Astrocyte (in vitro differentiated cells and primary cell): Measurements from ENCODE around the gene MYO1B. TPM values are rescaled to one million over a fixed set of nuclear protein-coding genes. Genes with fewer than 3 reads are reported as not detected.

ENCODE experiments used
- DNase-seq: peaks from one replicate; pipeline ENCODE4 v3.0.0-alpha.2; 2010; ENCODE audit warnings: low read depth
- FAIRE-seq: peaks from 2 replicates; lab custom pipeline; 2011; peaks lifted over from hg19 to GRCh38; lab: Jason Lieb, UNC
- H2AFZ ChIP-seq: 2 replicates; pipeline ENCODE4 v1.6.0; 2012; ENCODE audit warnings: low read depth, low read length, inconsistent platforms
- H3K27ac ChIP-seq: 2 replicates; pipeline ENCODE4 v1.5.1; 2011; ENCODE audit warnings: low read depth, low read length, inconsistent platforms
- H3K27me3 ChIP-seq: 2 replicates; pipeline ENCODE4 v1.6.0; 2011; ENCODE audit warnings: low read length, inconsistent platforms; ENCODE audit not compliant: insufficient read depth
- H3K36me3 ChIP-seq: 2 replicates; pipeline ENCODE4 v1.5.1; 2011; ENCODE audit warnings: low read length, inconsistent platforms; ENCODE audit not compliant: insufficient read depth
- H3K4me1 ChIP-seq: 2 replicates; pipeline ENCODE4 v1.5.1; 2011; ENCODE audit warnings: low read length, inconsistent platforms; ENCODE audit not compliant: insufficient read depth
- H3K4me2 ChIP-seq: 2 replicates; pipeline ENCODE4 v1.6.0; 2012; ENCODE audit warnings: low read length, inconsistent platforms
- H3K4me3 ChIP-seq: 2 replicates; pipeline ENCODE4 v1.5.1; 2011; ENCODE audit warnings: low read depth, mild to moderate bottlenecking, low read length, inconsistent platforms; ENCODE audit not compliant: insufficient read depth
- H3K79me2 ChIP-seq: 2 replicates; pipeline ENCODE4 v1.6.0; 2012; ENCODE audit warnings: mild to moderate bottlenecking, low read length, inconsistent platforms; ENCODE audit not compliant: insufficient read depth
- H3K9ac ChIP-seq: 2 replicates; pipeline ENCODE4 v1.6.0; 2012; ENCODE audit warnings: mild to moderate bottlenecking, low read length, inconsistent platforms
- H3K9me3 ChIP-seq: 2 replicates; pipeline ENCODE4 v1.5.1; 2012; ENCODE audit warnings: low read depth, mild to moderate bottlenecking, low read length, inconsistent platforms; ENCODE audit not compliant: insufficient read depth
- H4K20me1 ChIP-seq: 2 replicates; pipeline ENCODE4 v1.6.0; 2012; ENCODE audit warnings: low read length, inconsistent platforms; ENCODE audit not compliant: insufficient read depth
- H3K27ac Mint-ChIP-seq: one replicate; pipeline ENCODE4 v1.8.0; 2021; ENCODE audit warnings: mild to moderate bottlenecking, mixed read lengths; ENCODE audit not compliant: unreplicated experiment
- H3K27me3 Mint-ChIP-seq: one replicate; pipeline ENCODE4 v1.8.0; 2021; ENCODE audit warnings: low read depth, mixed read lengths; ENCODE audit not compliant: unreplicated experiment
- H3K36me3 Mint-ChIP-seq: one replicate; pipeline ENCODE4 v1.8.0; 2021; ENCODE audit warnings: low read depth, mixed read lengths; ENCODE audit not compliant: unreplicated experiment
- H3K4me1 Mint-ChIP-seq: one replicate; pipeline ENCODE4 v1.8.0; 2021; ENCODE audit warnings: low read depth, mixed read lengths; ENCODE audit not compliant: unreplicated experiment
- H3K4me3 Mint-ChIP-seq: one replicate; pipeline ENCODE4 v1.8.0; 2021; ENCODE audit warnings: mild to moderate bottlenecking, moderate library complexity, mixed read lengths; ENCODE audit not compliant: unreplicated experiment
- H3K9me3 Mint-ChIP-seq: one replicate; pipeline ENCODE4 v1.8.0; 2021; ENCODE audit warnings: mild to moderate bottlenecking, mixed read lengths; ENCODE audit not compliant: unreplicated experiment
- EZH2 ChIP-seq: IDR thresholded peaks from 2 replicates; pipeline ENCODE4 v1.6.1; 2012; ENCODE audit warnings: mild to moderate bottlenecking, low read length, inconsistent platforms; ENCODE audit not compliant: insufficient read depth
- total RNA-seq: library from RNA; stranded (reverse); gene quantifications from 2 replicates; pipeline ENCODE4 v1.2.1, GENCODE V29; 2021
- TF ChIP-seq, protein P1 (sequence below): IDR thresholded peaks from 2 replicates; pipeline ENCODE4 v1.5.1; 2011; ENCODE audit warnings: low read depth, mild to moderate bottlenecking, inconsistent platforms, low read length, moderate library complexity; ENCODE audit not compliant: insufficient read depth

Gene MYO1B
- total RNA-seq, 1 donor from 2014 or later: 95.7 TPM

DNA sequence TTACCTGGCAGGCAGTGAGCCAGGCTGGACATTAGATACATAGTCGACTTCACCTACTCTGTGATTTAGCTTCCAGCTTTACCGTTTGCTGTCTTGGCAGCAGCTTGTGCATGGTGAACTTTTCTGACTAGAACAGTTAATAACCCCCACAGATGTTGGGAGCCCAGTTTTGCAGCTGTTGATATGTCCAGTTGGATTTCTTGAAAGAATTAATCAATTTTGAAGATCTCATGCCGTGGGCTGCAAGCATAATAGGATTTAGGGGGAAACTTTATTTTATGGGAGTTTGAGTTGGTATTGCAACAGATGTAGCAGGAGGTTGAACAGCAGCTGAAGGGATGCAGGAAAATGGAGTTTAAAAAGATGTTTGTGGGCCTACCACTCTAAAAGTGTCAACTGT is 13.8 kb downstream of the MYO1B start:
- peaks cover 100% of the 10 kb centered on the region for H3K79me2 ChIP-seq

DNA sequence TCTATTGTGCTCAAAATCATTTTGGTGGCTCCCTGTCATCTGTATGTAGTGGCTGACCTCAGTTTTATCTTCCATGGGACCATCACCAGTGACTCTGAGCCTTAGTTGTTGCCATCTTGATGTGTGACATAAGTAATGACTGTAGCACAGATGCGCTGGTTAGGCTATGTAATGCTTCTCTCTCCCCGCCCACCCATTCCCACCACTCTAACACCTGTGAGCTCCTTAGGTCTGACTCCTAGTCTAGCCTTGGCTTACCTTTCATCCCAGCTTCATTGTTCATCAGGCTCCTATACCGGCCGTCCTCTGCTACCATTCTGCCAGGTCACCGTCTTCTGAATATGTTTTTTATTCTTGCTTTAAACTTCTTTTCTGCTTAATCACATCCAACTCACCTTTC is 17.2 kb downstream of the MYO1B start:
- peak overlapping the region; percentile 43 for H3K4me3 ChIP-seq
- H3K27me3 ChIP-seq: no peaks in the 10 kb centered on the region
- H3K9ac ChIP-seq: peak overlapping the region; percentile 72
- H3K36me3 ChIP-seq: no peaks in the 10 kb centered on the region
- Mint-ChIP-seq H3K36me3 (no peaks in the 10 kb centered on the region), H3K27me3 (no peaks in the 10 kb centered on the region), H3K4me3 (no peak overlapping the region), H3K27ac (no peak overlapping the region), H3K9me3 (no peaks in the 10 kb centered on the region), H3K4me1 (peaks cover 52% of the 10 kb centered on the region)
- H3K4me2 ChIP-seq: peak overlapping the region; percentile 70
- no peak for TF ChIP-seq EZH2
- TF ChIP-seq, protein P1, sequence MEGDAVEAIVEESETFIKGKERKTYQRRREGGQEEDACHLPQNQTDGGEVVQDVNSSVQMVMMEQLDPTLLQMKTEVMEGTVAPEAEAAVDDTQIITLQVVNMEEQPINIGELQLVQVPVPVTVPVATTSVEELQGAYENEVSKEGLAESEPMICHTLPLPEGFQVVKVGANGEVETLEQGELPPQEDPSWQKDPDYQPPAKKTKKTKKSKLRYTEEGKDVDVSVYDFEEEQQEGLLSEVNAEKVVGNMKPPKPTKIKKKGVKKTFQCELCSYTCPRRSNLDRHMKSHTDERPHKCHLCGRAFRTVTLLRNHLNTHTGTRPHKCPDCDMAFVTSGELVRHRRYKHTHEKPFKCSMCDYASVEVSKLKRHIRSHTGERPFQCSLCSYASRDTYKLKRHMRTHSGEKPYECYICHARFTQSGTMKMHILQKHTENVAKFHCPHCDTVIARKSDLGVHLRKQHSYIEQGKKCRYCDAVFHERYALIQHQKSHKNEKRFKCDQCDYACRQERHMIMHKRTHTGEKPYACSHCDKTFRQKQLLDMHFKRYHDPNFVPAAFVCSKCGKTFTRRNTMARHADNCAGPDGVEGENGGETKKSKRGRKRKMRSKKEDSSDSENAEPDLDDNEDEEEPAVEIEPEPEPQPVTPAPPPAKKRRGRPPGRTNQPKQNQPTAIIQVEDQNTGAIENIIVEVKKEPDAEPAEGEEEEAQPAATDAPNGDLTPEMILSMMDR: no peak
- peaks cover 57% of the 10 kb centered on the region for H4K20me1 ChIP-seq
- H3K9me3 ChIP-seq: no peaks in the 10 kb centered on the region
- no peak overlapping the region for H2AFZ ChIP-seq
- no peak for FAIRE-seq
- H3K27ac ChIP-seq: peak overlapping the region; percentile 87
- peaks cover 84% of the 10 kb centered on the region for H3K79me2 ChIP-seq
- peaks cover 46% of the 10 kb centered on the region for H3K4me1 ChIP-seq
- no peak for DNase-seq

More for the DNA sequence above, 13.8 kb downstream of the MYO1B start:
- Mint-ChIP-seq H3K9me3 (no peaks in the 10 kb centered on the region), H3K27ac (no peak overlapping the region), H3K4me3 (no peak overlapping the region), H3K27me3 (no peaks in the 10 kb centered on the region), H3K36me3 (no peaks in the 10 kb centered on the region), H3K4me1 (peaks cover 34% of the 10 kb centered on the region)
- H3K36me3 ChIP-seq: no peaks in the 10 kb centered on the region
- H4K20me1 ChIP-seq: peaks cover 60% of the 10 kb centered on the region
- no peak for TF ChIP-seq EZH2
- TF ChIP-seq, protein P1: no peak
- FAIRE-seq (no peak), DNase-seq (no peak)
- H3K4me1 ChIP-seq: peaks cover 32% of the 10 kb centered on the region
- H3K9me3 ChIP-seq: no peaks in the 10 kb centered on the region
- H3K27ac ChIP-seq: no peak overlapping the region
- H3K4me3 ChIP-seq: no peak overlapping the region
- no peak overlapping the region for H3K9ac ChIP-seq
- H3K27me3 ChIP-seq: no peaks in the 10 kb centered on the region
- H2AFZ ChIP-seq: no peak overlapping the region
- H3K4me2 ChIP-seq: no peak overlapping the region

DNA sequence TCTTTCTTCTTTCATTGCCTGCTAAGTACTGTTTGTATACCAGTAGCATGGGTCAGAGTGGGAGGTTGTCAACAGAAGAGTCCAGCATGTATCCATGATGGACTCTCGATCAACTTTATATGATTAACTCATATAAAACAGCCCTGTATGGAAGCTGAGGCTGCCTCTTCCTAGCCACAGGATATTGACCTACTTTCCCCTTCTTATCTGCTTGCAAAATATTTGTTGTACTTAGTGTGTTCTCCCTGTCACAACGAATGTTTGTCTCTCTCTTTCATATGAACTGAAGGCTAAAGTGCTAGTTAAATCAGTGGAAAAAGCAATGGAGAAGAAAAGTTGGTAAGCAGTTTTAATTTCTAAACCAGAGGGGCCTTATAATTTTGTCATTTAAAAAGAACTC is 17.8 kb downstream of the MYO1B start:
- Mint-ChIP-seq H3K27me3 (no peaks in the 10 kb centered on the region), H3K9me3 (no peaks in the 10 kb centered on the region), H3K4me3 (no peak overlapping the region), H3K36me3 (no peaks in the 10 kb centered on the region), H3K27ac (peak overlapping the region; percentile 48), H3K4me1 (peaks cover 58% of the 10 kb centered on the region)
- Histone ChIP-seq H3K9ac (peak overlapping the region; percentile 72), H3K4me1 (peaks cover 46% of the 10 kb centered on the region), H3K27me3 (no peaks in the 10 kb centered on the region), H3K36me3 (no peaks in the 10 kb centered on the region), H3K9me3 (no peaks in the 10 kb centered on the region), H3K4me2 (peak overlapping the region; percentile 70), H4K20me1 (peaks cover 57% of the 10 kb centered on the region), H3K4me3 (peak overlapping the region; percentile 43), H3K79me2 (peaks cover 84% of the 10 kb centered on the region), H2AFZ (no peak overlapping the region), H3K27ac (peak overlapping the region; percentile 87)
- FAIRE-seq (no peak), DNase-seq (peak; percentile 16)
- TF ChIP-seq, protein P1: no peak
- no peak for TF ChIP-seq EZH2
